ENCODE data around the gene BCL3.

BCL3 gene

DNA sequence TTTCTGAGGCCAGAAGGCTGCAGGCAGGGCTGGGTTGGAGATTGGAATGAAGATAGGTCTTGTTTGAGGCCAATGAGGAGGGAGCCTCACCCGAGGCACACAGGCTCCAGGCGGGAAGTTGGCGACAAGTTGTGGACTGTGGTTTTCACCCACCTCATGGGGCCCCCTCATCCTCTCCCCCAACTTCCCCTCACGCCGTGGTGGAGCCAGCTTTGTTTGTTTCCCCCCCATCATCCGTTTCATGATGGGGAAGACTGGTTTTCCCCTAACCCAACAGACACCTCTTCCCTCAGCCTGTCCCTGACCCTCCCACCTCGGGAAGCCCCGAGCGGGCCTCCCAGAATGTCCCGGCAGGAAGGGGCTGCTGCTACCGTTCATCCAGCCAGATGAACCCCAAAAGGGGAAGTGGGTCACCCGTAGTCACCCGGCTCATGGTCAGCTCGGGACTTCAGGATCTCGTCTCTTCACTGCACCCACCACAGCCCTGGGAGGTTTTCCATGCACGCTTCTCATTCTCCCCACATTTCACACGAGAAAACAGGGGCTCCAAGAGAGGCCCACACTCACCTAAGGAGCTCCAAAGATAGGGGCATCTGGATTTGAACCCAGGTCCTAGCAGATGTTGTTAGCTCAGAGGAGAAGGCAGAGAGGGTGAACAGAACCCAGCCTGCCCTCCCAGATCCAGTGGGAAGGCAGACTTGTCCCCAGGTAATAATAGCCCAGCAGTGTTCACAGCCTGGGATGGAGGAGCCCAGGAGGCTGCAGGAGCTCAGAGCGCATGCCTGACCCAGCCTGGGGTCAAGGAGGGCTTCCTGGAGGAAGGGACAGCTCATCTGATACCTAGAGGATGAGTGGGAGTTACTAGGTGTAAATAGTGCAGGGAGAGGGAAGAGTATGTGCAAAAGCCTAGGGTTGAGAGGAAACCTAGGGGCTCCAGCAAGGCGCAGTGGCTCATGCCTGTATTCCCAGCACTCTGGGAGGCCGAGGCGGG lies 26.1 kb upstream of the BCL3 start:
- DNase-seq = no peak

DNA sequence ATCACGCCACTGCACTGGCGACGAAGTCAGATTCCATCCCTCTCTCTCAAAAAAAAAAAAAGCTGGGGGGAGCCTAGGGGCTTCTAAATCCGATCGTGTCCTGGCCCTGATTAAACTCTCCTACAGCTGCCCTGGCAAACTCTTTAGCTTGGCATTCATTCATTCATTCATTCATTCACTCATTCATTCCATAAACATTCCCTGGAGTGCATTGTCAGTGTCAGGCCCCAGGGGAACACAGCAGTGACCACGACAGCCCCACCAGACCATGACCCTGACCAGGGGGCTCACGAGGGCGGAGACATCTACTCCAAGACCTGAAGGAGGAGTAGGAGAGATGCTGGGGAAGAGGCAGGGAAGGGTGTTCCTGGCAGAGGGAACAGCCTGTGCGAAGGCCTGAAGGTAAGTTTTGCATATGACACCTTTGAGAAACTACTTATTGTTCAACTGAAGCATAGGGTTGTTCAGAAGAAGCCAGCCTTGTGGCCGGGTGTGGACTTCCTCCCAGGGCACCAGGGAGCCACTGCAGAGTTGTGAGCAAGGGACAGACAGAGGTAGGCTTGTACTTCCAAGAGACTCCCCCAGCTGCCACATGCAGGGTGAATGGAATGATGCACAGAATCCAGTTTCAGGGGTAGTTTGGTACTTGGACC lies 25.1 kb upstream of the BCL3 start:
- no peak for DNase-seq

DNA sequence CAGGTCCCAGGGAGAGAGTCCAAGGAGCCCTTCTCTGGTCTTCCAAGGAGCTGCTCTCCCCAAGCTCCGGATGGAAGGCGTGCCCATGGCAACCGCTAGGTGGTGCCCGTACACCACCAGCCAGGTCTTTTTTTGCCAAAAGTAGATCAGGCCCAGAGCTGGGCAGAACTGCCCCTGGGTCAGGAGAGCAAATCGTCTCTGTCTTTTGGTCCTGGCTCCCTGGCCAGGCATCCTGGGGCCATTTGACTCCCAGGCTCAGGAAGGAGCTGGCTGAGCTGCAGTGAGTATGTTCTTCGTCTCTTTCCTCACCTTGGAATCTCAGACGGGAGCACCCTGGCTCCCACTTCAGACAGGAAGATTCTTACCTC lies 24.6 kb upstream of the BCL3 start:
- peak; percentile 66 for DNase-seq

DNA sequence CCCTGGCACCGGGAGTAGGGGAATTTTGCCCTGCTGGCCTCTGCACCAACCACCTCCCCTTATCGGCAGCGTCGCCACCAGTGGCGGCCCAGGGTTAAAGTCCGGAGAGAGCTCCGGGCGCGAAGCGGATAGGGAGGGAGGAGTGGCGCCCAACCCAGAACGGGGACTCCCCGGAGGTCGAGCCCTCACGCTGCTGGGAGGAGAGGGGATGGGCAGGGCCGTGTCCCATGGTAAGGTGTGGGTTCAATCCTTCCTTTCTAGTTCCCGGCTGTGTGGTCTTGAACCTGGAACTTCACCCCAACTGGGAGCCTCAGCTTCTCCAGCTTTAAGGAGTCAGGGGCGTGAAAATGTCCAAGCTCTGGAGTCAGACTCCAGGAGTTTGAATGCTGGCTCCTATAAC lies 23.3 kb upstream of the BCL3 start:
- no peak for DNase-seq

DNA sequence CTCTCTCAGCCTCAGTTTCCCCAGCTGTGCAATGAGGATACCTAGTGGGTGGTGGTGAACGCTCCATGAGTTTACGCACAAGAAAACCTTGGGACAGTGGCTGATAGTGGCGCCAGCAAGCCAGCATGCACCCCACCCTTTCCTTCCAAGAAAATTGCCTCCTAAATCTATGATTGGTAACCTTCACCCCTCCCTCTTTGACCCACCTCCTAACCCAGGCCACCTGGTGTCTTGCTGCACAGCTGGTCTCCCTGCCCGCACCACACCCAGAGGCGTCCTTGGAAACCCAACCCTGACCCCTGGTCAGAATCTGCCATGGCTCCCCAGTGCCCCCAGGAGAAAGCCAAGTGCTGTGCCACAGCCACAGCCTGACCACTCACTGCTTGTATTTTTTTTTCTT lies 22.8 kb upstream of the BCL3 start:
- no peak for DNase-seq

DNA sequence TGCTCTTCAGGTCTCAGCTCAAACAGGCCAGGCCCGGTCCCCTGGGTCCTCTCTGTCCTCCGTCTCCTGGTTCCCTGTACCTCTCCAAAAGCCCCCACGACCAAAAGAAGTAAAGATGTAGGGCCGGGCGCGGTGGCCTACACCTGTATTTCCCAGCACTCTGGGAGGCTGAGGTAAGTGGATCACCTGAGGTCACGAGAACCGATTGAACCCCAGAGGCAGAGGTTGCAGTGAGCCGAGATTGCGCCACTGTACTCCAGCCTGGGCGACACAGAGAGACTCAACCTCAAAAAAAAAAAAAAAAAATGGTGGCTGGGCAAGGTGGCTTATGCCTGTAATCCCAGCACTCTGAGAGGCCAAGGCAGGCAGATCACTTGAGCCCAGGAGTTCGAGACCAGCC lies 22.0 kb upstream of the BCL3 start:
- DNase-seq = no peak

DNA sequence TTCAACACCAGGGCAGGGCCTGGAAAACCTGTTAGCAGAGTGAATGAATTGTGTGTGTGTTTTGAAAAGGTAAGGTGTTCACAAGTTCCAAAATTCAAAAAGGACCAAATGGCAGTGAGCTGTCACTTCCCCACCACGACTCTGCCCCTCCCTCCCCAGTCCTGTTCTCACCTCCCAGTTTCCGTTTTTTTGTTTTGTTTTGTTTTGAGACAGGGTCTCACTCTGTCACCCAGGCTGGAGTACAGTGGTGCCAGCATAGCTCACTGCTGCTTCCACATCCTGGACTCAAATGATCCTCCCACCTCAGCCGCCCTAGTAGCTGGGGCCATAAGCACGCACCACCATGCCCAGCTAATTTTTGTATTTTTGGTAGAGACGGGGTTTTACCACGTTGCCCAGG lies 20.3 kb upstream of the BCL3 start:
- DNase-seq = no peak

DNA sequence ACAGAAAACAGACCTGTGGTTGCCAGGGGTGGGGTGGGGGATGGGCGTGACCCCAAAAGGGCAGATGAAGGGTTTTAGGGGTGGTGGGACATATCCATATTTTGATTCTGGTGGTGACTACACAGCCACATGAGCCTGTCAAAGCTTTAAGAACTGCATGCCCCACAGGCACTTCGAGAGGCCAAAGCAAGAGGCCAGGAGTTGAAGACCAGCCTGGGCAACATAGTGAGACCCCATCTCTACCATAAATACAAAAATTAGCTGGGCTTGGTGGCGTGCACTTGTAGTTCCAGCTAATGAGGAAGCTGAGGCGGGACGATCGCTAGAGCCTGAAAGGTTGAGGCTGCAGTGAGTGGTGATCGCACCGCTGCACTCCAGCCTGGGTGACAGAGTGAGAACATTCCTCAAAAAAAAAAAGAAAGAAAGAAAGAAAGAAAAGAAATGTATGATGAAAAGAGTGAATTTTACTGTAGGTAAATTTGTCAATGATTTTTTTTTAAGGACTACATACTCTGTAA lies 18.9 kb upstream of the BCL3 start:
- DNase-seq = no peak

DNA sequence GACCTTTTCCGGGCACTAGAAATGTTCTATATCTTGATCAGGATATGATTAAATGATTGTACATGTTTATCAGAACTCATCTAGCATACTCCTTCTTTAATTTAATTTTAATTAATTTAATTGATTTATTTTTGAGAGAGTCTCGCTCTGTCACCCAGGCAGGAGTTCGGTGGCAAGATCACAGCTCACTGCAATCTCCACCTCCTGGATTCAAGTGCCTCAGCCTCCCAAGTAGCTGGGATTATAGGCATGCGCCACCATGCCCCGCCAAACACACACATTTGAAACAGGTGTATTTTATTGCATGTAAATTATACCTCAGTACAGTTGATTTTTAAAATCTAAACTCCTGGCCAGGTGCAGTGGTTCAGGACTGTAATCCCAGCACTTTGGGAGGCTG lies 17.4 kb upstream of the BCL3 start:
- no peak for DNase-seq

DNA sequence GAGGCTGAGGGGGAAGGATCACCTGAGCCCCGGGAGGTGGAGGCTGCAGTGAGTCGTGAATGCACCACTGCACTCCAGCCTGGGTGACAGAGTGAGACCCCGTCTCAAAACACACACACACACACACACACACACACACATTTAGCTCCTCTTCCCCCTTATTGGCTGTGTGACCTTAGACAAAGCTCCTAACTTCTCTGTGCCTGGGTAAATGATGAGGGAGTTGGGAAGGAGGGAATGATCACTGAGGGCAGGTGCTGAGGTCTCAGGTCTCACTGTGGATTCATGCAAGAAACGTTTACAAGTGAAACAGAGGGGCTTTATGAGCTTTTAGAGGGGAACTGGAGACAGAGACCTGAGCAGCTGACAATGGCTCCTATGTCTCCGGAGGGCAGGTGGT lies 16.9 kb upstream of the BCL3 start:
- DNase-seq = no peak

DNA sequence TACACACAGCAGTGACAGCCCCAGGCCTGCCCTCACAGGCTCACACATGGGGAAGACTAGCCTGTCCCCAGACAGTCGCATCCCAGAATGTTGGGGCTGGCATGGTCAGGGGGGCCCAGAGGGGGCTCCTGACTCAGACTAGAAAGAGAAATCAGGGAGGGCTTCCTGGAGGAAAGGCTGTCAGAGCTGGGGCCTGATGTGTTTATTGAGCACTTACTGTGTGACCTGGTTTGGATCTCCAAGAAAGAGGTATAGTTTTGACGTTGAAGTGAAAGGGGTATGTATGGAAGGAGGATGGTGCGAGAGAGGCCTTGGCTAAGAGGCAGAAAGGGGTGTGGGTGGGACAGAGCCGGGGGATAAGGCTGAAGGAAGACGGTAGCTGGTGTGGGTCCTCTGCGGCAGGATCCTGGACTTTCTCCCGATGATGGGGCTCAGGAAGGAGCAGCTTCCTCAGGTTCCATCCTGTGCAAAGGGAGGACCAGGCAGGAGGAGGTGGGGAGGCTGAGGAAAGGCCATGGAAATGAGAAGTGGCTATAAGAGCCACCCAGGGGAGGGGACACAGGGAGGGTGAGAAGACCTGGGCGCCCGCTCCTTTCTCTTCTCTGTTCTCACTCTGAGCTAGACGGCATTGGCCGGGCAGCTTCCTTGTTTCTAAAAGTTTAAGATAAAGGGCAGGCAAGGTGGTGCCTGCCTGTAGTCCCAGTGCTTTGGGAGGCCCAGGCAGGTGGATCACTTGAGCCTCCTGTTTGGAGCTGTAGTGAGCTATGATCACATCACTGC lies 16.1 kb upstream of the BCL3 start:
- no peak for DNase-seq

DNA sequence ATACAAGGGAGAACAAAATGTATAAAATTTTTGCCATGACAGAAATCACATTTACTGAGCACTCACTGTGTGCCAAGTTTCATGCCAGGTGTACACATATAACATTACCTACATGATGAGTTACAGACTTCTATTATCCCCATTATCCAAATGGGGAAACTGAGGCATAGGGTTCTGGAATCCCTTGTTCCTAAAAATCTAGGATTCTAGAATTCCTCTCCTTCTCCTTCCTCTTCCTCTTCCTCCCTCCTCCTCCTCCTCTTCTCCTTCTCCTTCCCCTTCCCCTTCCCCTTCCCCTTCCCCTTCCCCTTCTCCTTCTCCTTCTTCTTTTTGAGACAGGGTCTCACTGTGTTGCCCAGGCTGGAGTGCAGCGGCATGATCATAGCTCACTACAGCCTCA lies 14.2 kb upstream of the BCL3 start:
- DNase-seq = no peak

DNA sequence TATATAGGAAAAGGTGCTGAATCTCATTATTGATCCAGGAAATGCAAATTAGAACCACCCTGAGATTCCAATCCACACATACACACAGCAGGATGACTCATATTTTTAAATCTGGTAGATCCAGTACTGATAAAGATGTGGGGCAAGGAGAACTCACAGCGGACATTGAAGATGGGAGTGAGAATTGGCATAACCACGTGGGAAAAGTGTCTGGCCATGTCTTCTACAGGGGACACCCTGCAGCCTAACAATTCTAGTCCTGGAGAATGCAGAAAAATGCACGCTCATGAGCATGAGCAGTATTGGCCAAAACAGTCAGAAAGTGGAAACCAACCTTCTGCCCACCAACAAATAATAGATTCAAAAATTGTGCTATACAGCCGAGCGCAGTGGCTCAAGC lies 13.5 kb upstream of the BCL3 start:
- DNase-seq = no peak

DNA sequence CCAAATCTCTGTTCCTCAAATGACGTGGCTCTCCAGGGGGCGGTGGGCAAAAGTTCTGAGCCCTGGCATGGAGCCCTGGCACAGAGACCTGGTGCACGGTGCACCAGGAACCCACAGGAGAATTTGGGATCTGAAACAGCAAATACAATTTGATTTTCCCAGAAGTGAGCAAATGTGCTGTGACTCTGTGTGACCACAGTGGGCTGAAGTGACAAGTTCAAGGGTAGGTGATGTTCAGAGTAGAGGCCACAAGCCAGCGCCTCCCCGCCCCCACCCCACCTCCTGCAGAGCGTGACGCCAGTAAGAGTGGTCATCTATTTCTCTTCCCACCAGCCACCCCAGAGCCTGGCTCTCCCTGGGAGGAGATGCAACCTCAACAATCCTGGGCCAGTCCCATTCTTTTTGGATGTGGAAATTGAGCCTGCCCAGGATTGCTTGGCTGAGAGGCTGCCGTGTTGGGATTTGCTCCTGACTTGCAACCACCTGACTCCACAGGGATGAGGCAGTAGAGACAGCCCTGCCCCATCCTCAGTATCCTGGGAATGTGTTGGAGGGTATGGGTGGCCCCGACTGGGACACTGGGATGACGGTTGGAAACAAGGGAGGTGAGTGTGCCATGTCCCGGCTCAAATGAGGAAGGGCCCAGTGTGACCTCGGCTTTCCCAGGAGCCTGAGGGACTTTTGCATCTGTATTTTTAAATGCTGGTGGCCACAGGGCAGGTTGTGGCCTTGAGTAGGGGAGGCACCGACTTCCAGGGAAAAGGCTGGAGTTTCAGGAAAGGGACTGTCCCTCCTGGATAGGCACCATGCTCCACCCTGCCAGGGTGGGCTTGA lies 11.1 kb upstream of the BCL3 start:
- DNase-seq = no peak

DNA sequence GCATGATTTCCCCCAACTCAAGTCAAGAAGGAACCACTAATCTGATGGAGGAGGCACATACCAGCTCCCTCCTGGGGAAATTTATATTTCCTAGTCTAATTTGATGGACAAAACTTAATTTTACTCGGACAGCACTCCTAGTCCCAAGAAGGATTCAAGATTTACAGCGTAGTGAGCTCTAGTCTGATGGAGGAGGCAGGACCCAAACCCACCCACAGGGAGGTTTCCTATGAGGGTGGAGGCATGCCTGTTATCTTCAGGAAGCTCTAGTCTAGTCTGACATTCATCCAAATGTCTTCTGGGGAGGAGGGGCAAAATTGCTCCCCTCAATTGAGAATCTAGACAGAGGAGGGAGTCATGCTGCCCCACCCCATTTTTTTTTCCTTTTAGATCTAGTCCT lies 10.4 kb upstream of the BCL3 start:
- DNase-seq = no peak

DNA sequence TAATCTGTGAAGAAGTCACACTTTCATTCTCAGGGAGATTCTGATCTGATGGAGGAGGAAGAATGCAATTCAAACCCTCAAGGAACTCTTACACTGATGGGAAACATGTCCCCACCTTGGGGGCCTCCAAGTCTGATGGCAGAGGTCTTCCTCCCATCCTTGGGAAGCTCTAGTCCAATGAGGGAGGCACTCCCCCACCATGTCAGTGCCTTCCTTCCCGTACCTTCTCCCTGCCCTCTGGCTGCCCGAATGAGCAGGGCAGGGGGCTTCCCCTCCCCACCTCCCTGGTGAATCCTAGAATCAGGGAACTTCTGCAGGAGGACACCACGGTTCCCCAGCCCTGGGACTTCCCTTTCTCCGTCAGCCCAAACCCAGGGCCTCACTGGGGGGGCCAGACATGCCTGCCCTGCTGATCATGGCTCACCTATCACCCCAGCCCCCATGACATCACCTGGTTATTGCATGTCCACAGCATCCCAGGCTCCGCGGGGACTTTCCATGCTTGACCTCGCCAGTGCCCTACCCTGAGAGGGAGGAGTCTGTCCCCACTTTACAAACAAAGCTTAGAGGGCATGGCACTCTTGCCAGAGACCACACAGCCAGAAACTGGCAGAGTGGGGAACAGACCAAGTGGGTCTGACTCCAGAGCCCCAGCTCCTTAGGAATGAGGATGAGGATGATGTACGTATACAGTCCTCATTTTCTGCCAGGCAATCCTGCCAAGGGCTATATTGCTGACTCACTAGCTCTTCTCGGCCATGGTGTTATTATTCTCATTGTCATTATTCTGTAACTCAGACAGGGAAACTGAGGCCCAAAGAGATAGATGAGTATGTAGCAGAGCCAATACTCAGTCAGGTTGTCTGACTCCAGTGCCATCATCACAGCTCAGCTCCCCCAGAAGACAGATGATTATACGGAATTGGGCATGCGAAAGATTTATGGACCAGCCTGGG lies 9.6 kb upstream of the BCL3 start:
- DNase-seq = no peak

DNA sequence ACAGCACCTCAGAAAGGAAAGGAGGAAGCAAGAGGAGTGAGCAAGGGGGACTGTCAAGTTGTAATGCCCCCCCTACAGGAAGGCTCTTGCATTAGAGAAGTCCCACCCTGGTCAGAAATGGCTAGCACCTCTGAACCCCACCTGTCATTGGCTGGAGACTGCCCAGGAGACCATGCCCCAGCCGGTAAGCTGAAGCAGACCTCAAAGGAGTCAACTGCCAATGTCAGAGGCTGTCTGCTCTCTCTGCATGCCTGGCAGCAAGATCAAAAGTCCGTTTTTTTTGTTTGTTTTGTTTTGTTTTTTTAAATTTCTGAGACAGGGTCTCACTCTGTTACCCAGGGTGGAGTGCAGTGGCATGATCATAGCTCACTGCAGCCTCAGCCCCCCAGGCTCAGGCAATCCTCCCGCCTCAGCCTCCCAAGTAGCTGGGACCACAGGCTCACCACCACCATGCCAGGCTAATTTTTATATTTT lies 8.1 kb upstream of the BCL3 start:
- DNase-seq = no peak

DNA sequence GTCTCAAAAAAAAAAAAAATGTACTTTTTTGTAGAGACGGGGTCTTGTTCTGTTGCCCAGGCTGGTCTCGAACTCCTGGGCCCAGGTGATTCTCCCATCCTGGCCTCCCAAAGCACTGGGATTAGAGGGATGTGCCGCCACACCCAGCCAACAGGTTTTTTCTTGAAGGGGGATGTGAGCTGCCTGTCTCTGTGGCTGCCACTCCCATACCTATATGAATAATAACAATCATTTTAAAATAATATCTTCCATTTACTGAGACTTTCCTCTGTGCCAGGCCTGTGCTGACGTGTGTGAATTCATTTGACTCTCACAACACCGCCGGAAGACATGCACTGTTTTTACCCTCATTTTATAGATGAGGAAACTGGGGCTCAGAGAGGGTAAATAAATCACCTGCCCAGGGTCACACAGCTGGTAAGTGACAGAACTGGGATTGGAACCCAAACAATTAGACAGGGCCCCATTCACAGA lies 7.2 kb upstream of the BCL3 start:
- no peak for DNase-seq

DNA sequence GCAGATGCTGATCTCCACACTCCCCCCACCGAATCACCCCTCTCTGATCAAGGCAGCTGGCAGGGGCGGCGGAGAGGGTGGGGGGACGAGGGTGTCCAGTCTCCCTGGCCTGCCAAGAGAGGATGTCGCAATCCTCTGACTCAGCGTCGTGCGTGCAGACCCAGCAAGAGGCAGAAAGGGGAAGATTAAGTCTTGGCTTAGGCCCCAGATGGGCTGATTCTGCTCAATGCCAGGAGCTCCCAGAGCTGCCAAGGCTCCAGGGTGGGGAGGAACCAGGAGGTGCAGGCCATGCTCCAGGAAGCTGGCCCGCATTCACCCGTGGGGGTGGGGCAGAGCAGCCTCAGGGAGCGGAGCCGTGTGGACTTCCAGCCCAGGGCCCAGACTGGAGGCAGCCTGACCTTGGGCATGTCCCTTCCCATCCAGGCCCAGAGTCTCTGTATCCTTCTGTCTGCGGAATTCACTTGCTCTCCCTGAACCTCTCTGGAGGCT lies 6.6 kb upstream of the BCL3 start:
- DNase-seq = no peak

DNA sequence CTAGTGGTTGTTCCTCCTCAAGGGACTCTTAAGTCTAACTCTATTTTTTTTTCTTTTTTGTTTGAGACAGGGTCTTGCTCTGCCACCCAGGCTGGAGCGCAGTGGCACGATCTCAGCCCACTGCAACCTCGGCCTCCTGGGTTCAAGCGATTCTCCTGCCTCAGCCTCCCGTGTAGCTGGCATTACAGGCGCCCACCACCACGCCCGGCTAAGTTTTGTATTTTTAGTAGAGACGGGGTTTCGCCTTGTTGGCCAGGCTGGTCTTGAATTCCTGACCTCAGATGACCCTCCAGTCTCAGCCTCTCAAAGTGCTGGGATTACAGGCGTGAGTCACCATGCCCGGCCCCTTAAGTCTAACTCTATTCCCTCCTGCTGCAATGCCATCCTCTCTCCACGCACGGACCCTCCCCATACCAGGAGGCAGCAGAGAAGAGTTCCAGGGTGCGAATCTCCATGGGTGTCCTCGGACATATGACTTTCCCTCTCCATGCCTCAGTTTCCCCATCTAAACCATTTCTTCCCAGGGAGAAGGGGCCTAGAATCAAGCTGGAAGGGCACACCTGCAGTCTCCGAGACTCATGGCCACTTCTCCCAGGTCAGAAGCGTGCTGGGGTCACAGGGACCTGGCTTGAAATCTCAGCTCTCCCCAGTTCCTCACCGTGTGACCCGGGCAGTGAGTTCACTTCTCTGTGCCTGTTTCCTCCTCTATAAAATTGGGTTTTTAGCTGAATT lies 6.0 kb upstream of the BCL3 start:
- DNase-seq = no peak

Data from activated effector memory CD4-positive, alpha-beta T cell treated with Interleukin-2 at 50 U/mL for 16 hours (primary cell).